Upper lobe of right lung (tissue), 1 donor: ENCODE results near the gene OR1F1. TPM values are rescaled to one million over a fixed set of nuclear protein-coding genes. Genes with fewer than 3 reads are reported as not detected.

ENCODE experiments used
- ATAC-seq: fragments of 200-7000 bp; cut with Tn5 transposase; one replicate; pipeline ENCODE4 v1.9.1; 2020; ENCODE audit warnings: mild to moderate bottlenecking, moderate library complexity
- DNase-seq: peaks from one replicate; pipeline ENCODE4 v3.0.0-alpha.2; 2020
- H3K27ac ChIP-seq: fragments of 200-600 bp; one replicate; pipeline ENCODE4 v1.8.0; 2022
- H3K27me3 ChIP-seq: fragments of 200-600 bp; one replicate; pipeline ENCODE4 v1.8.0; 2022; ENCODE audit warnings: mild to moderate bottlenecking
- H3K36me3 ChIP-seq: fragments of 200-600 bp; one replicate; pipeline ENCODE4 v1.8.0; 2022
- H3K4me1 ChIP-seq: fragments of 200-600 bp; one replicate; pipeline ENCODE4 v1.8.0; 2022
- H3K4me3 ChIP-seq: fragments of 200-600 bp; one replicate; pipeline ENCODE4 v1.8.0; 2022; ENCODE audit warnings: mild to moderate bottlenecking
- H3K9me3 ChIP-seq: fragments of 200-600 bp; one replicate; pipeline ENCODE4 v1.8.0; 2022
- intact Hi-C: fragments of 100-400 bp; cut with DNase I; formaldehyde crosslinking; loops from one replicate; pipeline ENCODE4 v1.11.0; 2022
- total RNA-seq: library from RNA; stranded (reverse); fragmentation: NEBNext Ultra II Directional; extraction: Animal tissue kit (Norgen Biotek cat#: 25700); gene quantifications from one replicate; pipeline ENCODE4 v1.2.1, GENCODE V29; 2021
- TF ChIP-seq, protein P1 (sequence below): fragments of 200-600 bp; IDR thresholded peaks from one replicate; pipeline ENCODE4 v1.8.0; 2022; ENCODE audit warnings: antibody characterized with exemption
- donor health status: DM: no; HTN: yes; CAD: no; lungs with severe emphysema.

Gene OR1F1
- total RNA-seq, 1 donor from 2014 or later: not detected

DNA sequence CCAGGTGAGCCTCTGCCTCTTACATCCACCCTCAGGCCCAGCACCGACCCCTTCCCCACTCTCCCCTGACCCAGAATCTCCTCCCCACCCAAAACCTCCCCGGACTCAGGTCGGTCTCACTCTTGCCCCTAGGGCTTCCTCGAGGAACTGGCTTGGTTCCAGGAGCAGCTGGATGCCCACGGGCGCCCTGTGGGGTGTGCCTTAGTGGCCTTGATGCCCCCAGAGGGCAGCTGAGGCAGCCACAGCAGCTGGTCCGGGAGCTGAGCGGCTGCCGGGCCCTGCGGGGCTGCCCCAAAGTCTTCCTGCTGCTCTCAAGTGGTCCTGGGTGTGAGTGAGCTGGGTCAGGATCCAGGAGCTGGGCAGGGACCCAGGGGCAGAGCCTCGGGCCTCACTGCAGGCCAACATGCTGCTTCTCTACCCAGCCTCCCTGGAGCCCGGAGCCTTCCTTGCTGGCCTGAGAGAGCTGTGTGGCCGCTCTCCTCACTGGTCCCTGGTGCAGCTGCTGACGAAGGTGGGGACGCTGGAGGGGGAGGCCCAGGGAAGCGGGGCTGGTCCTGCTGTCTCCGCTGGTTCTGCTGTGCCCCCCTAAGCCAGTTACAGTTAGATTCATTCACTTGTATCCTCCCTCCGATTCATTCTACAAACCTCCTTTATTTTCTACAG lies 43.6 kb upstream of the OR1F1 start:
- Histone ChIP-seq H3K9me3 (no peaks in the 10 kb centered on the region), H3K36me3 (peaks cover 21% of the 10 kb centered on the region), H3K27ac (no peak overlapping the region), H3K4me1 (no peaks in the 10 kb centered on the region), H3K27me3 (no peaks in the 10 kb centered on the region), H3K4me3 (no peak overlapping the region)
- intact Hi-C loops: no loop called here
- ATAC-seq: no peak
- TF ChIP-seq, protein P1, sequence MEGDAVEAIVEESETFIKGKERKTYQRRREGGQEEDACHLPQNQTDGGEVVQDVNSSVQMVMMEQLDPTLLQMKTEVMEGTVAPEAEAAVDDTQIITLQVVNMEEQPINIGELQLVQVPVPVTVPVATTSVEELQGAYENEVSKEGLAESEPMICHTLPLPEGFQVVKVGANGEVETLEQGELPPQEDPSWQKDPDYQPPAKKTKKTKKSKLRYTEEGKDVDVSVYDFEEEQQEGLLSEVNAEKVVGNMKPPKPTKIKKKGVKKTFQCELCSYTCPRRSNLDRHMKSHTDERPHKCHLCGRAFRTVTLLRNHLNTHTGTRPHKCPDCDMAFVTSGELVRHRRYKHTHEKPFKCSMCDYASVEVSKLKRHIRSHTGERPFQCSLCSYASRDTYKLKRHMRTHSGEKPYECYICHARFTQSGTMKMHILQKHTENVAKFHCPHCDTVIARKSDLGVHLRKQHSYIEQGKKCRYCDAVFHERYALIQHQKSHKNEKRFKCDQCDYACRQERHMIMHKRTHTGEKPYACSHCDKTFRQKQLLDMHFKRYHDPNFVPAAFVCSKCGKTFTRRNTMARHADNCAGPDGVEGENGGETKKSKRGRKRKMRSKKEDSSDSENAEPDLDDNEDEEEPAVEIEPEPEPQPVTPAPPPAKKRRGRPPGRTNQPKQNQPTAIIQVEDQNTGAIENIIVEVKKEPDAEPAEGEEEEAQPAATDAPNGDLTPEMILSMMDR: no peak
- DNase-seq: no peak

DNA sequence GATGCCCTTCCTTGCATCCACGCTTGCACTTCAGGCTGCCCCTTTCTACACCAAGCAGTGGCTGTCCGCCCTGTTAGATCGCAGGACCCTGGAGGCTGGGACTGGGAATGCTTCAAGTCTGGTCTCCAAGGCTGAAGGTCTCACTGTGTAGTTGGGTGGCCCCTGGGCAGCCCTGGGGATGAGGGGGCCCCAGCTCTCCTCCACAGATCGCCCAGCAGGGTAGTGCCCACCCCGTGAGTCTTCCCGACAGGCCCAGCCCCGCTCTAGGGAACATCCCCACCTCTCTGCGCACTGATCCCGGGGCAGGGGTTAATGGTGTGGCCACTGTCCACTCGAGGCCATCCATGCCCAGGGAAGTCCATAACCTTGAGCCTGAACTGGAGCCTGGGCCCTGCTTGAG lies 42.9 kb upstream of the OR1F1 start:
- Histone ChIP-seq H3K4me1 (no peaks in the 10 kb centered on the region), H3K4me3 (no peak overlapping the region), H3K9me3 (no peaks in the 10 kb centered on the region), H3K27ac (no peak overlapping the region), H3K27me3 (no peaks in the 10 kb centered on the region), H3K36me3 (peaks cover 21% of the 10 kb centered on the region)
- ATAC-seq: no peak
- TF ChIP-seq, protein P1: no peak
- intact Hi-C loops: no loop called here
- no peak for DNase-seq

DNA sequence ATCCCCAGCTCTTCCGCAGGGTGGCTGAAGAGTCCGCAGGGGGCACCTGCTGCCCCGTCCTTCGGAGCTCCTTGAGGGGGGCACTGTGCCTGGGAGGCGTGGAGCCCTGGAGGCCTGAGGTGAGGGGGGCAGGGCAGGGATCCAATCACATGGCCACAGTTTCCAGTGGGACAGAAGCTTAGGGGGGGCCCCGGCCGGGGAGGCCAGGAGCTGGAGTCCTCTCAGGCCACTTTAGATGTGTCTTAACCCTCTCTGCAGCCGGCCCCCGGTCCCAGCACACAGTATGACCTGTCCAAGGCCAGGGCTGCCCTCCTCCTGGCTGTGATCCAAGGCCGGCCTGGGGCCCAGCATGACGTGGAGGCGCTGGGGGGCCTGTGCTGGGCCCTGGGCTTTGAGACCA lies 42.3 kb upstream of the OR1F1 start:
- H3K36me3 ChIP-seq: peaks cover 21% of the 10 kb centered on the region
- ATAC-seq: no peak
- H3K9me3 ChIP-seq: no peaks in the 10 kb centered on the region
- no peak overlapping the region for H3K27ac ChIP-seq
- DNase-seq: no peak
- H3K4me1 ChIP-seq: peaks cover under 1% of the 10 kb centered on the region
- intact Hi-C loops: no loop called here
- H3K4me3 ChIP-seq: no peak overlapping the region
- TF ChIP-seq, protein P1: no peak
- H3K27me3 ChIP-seq: no peaks in the 10 kb centered on the region

DNA sequence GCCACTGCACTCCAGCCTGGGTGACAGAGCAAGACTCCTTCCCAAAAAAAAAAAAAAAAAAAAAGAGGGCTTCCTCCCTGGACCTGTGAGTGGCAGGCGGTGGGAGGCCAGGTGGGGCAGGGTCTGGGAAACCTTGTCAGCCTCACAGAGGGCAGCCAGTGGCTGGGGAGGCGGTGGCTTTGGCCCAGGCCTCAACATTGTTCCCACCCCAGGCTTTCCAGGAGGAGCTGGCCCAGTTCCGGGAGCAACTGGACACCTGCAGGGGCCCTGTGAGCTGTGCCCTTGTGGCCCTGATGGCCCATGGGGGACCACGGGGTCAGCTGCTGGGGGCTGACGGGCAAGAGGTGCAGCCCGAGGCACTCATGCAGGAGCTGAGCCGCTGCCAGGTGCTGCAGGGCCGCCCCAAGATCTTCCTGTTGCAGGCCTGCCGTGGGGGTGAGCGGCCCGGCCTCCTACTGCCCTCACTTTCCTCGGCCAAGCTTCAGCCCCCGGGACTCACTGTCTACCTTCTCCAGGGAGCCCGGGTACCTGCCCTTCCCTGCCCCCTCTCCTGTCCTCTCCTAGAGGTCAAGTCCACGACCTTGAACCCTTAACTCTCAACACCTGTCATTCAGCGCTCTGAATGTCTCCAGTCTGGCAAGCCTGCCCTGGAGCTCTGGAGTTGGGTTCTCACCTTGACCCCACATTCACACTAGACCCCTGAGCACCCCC lies 40.8 kb upstream of the OR1F1 start:
- peaks cover 9% of the 10 kb centered on the region for H3K4me1 ChIP-seq
- H3K27me3 ChIP-seq: no peaks in the 10 kb centered on the region
- ATAC-seq (no peak), DNase-seq (no peak)
- no peak overlapping the region for H3K27ac ChIP-seq
- H3K4me3 ChIP-seq: no peak overlapping the region
- intact Hi-C loops: no loop called here
- TF ChIP-seq, protein P1: no peak
- H3K36me3 ChIP-seq: peaks cover 9% of the 10 kb centered on the region
- H3K9me3 ChIP-seq: no peaks in the 10 kb centered on the region

DNA sequence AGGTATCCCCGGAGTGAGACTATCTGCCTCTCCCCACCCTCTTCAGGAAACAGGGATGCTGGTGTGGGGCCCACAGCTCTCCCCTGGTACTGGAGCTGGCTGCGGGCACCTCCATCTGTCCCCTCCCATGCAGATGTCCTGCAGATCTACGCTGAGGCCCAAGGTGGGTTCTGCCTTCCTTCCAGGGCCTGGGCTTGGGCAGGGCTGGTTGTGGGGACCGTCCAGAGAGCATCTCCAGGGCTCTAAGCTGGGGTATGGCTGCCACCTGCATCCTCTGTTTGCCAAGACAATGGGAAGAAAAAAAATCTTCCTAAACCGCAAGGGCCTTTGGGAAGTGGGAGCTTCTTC lies 40.3 kb upstream of the OR1F1 start:
- intact Hi-C loops: no loop called here

More for the DNA sequence above, 40.3 kb upstream of the OR1F1 start:
- TF ChIP-seq, protein P1: no peak
- Histone ChIP-seq H3K27me3 (no peaks in the 10 kb centered on the region), H3K36me3 (peaks cover 3% of the 10 kb centered on the region), H3K4me3 (no peak overlapping the region), H3K4me1 (peaks cover 13% of the 10 kb centered on the region), H3K27ac (no peak overlapping the region), H3K9me3 (no peaks in the 10 kb centered on the region)
- DNase-seq (no peak), ATAC-seq (no peak)
